Esophagus squamous epithelium (tissue), 4 donors: ENCODE results near the gene PGAP6.

Source experiments
- POLR2A ChIP-seq, 4 donors: fragments of 450-650 bp; IDR thresholded peaks; one replicate each; pipeline ENCODE4 v1.6.1; 2017; ENCODE audit warnings: antibody characterized with exemption in 4 of 4, mild to moderate bottlenecking in 4 of 4, moderate library complexity in 3 of 4
- TF ChIP-seq, protein P1 (sequence below), 6 experiments: fragments of 450-650 bp in 4 of 6; fragments of 200-600 bp in 2 of 6; sonication (generic) in 2 of 6; IDR thresholded peaks; one replicate each; pipeline ENCODE4 v1.5.1; 2016 to 2019; ENCODE audit warnings: antibody characterized with exemption in 6 of 6, mild to moderate bottlenecking in 4 of 6, moderate library complexity in 4 of 6

DNA sequence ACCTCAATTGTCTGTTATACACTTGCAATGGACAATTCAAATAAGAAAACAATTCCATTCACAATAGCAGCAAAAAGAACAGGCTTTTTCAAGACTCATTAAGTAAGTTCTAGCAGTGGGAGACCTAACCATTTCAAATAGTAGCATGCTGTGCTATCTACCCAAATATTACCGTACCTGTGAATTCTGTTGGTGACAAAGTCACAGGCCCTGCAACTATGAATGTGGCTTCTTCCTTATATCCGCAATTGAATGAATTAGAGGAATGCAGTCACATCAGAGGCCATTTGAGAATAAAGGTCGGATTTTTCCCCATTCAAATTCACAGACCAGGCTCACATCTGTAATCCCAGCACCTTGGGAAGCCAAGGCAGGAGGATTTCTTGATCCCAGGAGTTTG lies 14.4 kb upstream of the PGAP6 start:
- TF ChIP-seq, protein P1, sequence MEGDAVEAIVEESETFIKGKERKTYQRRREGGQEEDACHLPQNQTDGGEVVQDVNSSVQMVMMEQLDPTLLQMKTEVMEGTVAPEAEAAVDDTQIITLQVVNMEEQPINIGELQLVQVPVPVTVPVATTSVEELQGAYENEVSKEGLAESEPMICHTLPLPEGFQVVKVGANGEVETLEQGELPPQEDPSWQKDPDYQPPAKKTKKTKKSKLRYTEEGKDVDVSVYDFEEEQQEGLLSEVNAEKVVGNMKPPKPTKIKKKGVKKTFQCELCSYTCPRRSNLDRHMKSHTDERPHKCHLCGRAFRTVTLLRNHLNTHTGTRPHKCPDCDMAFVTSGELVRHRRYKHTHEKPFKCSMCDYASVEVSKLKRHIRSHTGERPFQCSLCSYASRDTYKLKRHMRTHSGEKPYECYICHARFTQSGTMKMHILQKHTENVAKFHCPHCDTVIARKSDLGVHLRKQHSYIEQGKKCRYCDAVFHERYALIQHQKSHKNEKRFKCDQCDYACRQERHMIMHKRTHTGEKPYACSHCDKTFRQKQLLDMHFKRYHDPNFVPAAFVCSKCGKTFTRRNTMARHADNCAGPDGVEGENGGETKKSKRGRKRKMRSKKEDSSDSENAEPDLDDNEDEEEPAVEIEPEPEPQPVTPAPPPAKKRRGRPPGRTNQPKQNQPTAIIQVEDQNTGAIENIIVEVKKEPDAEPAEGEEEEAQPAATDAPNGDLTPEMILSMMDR (IDR thresholded peaks at IDR 0.05) = no peak
- no peak for TF ChIP-seq POLR2A (IDR thresholded peaks at IDR 0.05)
